Brain microvascular endothelial cell (primary cell): ENCODE measurements around the gene CCL13.

Experiments
- DNase-seq: peaks from one replicate; pipeline ENCODE4 v3.0.0-alpha.2; 2020
- H3K27ac ChIP-seq: fragments of 250-450 bp; sonication (Bioruptor Pico); 2 replicates; pipeline ENCODE4 v1.5.1; 2020; ENCODE audit warnings: mild to moderate bottlenecking, moderate library complexity
- H3K27me3 ChIP-seq: fragments of 250-450 bp; sonication (Bioruptor Pico); replicated peaks from 2 replicates; pipeline ENCODE4 v1.5.1; 2020; ENCODE audit warnings: mild to moderate bottlenecking
- H3K36me3 ChIP-seq: fragments of 250-450 bp; sonication (Bioruptor Pico); replicated peaks from 2 replicates; pipeline ENCODE4 v1.5.1; 2020; ENCODE audit warnings: mild to moderate bottlenecking
- H3K4me3 ChIP-seq: 2 replicates; pipeline ENCODE4 v1.5.1; 2011; ENCODE audit warnings: low read depth, mild to moderate bottlenecking, control low read depth, low read length, moderate library complexity
- in situ Hi-C: cut with HindIII; loops from 2 replicates; pipeline ENCODE4 v1.10.0; 2017; ENCODE audit warnings: low sequenced_read_pairs, low pct_ligation_motif_present
- TF ChIP-seq, protein P1 (sequence below): IDR thresholded peaks from 2 replicates; pipeline ENCODE4 v1.5.1; 2011; ENCODE audit warnings: low read depth, mild to moderate bottlenecking, moderate library complexity, low read length, control low read depth, inconsistent platforms; ENCODE audit errors: missing control alignments

CCL13 gene

DNA sequence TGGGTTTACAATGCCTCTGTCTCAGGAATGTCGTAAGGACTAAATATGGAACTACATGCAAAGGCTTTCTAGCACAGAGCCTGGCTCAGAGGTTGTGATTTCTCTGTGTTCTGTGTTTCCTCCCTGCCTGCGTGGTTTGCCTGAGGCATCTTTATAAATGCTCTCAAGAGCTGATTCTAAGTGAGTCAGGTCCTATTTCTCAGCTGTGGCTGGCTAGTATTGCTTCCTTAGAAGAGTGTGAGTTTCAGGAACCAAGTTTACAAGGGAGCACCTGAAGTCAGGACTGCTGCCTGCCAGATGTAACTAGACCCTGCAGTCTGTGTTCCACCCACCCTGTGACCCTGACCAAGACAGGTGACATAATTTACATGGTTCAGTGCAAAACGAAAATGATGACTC, 14.7 kb downstream of the CCL13 start:
- TF ChIP-seq, protein P1, sequence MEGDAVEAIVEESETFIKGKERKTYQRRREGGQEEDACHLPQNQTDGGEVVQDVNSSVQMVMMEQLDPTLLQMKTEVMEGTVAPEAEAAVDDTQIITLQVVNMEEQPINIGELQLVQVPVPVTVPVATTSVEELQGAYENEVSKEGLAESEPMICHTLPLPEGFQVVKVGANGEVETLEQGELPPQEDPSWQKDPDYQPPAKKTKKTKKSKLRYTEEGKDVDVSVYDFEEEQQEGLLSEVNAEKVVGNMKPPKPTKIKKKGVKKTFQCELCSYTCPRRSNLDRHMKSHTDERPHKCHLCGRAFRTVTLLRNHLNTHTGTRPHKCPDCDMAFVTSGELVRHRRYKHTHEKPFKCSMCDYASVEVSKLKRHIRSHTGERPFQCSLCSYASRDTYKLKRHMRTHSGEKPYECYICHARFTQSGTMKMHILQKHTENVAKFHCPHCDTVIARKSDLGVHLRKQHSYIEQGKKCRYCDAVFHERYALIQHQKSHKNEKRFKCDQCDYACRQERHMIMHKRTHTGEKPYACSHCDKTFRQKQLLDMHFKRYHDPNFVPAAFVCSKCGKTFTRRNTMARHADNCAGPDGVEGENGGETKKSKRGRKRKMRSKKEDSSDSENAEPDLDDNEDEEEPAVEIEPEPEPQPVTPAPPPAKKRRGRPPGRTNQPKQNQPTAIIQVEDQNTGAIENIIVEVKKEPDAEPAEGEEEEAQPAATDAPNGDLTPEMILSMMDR = no peak
- no peak overlapping the region for H3K4me3 ChIP-seq
- no peaks in the 10 kb centered on the region for H3K27me3 ChIP-seq
- no peak for DNase-seq
- H3K36me3 ChIP-seq = no peaks in the 10 kb centered on the region
- no peak overlapping the region for H3K27ac ChIP-seq
- in situ Hi-C loops = loop anchor here (25.0 kb wide), 1 partner anchor 184 kb away; no protein-coding TSS in a partner anchor

DNA sequence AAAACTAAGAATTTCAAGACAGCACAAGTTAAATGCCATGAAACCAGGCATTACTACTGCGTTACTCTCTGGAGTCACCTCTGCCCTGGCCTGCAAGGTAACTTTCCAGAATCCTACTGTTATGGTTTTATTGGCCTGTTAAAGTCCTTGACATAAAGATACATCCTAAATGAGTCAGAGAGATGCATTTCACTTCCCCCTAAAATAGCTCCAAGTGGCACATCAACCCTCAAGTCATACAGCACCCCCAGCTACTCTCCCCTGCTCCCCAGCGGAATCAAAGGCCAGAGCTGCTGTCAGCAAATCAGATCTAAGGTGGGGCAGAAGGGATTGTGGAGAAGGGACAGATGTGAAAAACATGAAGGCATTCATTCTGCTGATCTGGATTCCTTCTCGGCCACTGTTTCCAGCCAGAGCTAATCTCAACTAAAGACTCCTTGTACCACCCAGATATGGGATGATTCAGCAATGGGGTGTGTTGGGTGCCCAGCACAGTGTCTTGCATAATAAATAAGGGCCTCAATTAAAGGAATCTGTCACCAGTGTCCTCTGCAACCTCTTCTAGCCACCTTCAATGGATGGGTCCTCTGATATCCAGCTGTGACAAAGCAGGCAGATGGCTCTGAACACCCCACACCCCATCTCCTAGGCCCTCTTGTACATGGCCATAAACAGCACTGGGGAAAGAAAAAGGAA, 15.3 kb downstream of the CCL13 start:
- H3K4me3 ChIP-seq = no peak overlapping the region
- in situ Hi-C loops = loop anchor here (25.0 kb wide), 1 partner anchor 184 kb away; no protein-coding TSS in a partner anchor
- DNase-seq = no peak
- H3K27ac ChIP-seq = no peak overlapping the region
- H3K27me3 ChIP-seq = no peaks in the 10 kb centered on the region
- no peaks in the 10 kb centered on the region for H3K36me3 ChIP-seq
- TF ChIP-seq, protein P1 = no peak

DNA sequence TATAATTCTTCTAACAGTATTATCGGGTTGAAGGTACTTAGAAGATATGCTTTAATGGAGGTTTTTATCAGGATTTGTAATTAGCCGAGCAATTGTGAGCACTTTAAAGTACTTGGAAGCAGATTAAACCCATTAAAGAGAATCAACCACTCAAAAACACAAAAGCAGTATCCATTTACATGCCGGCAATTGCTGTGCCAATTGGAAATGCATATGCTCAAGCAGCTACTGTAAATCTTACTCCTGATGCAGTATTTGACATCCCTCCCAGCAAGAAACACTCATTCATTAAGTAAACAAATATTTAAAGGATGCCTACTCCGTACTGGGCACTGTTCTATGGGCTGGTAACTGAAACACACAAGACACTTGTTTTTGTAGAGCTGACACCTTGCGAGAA, 18.2 kb downstream of the CCL13 start:
- no peaks in the 10 kb centered on the region for H3K36me3 ChIP-seq
- H3K27ac ChIP-seq = no peak overlapping the region
- TF ChIP-seq, protein P1 = no peak
- DNase-seq = no peak
- H3K4me3 ChIP-seq = no peak overlapping the region
- in situ Hi-C loops = loop anchor here (25.0 kb wide), 1 partner anchor 187 kb away; no protein-coding TSS in a partner anchor
- no peaks in the 10 kb centered on the region for H3K27me3 ChIP-seq

DNA sequence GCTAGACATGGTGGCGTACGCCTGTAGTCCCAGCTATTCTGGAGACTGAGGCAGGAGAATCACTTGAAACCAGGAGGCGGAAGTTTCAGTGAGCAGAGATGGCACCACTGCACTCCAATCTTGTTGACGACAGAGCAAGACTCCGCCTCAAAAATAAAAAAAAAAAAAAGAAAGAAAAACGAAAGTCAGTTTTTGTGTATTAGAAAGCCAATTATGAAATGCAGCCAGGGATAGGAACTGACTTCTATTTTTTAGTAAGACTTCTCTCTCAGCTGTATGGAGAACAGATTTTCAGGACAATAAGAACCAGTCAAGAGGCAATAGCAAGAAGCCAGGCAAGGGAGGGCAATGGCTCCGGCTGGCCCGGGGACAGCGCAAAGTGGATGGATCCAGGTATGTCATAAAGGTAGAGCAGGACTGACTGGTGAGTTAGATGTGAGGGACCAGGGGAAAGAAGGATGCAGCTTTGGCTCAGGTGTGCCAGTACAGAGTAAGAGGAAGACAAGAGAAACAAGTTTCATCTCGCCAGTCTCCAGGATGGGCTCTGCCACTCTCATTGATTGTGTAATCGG, 19.2 kb downstream of the CCL13 start:
- in situ Hi-C loops = no loop called here

DNA sequence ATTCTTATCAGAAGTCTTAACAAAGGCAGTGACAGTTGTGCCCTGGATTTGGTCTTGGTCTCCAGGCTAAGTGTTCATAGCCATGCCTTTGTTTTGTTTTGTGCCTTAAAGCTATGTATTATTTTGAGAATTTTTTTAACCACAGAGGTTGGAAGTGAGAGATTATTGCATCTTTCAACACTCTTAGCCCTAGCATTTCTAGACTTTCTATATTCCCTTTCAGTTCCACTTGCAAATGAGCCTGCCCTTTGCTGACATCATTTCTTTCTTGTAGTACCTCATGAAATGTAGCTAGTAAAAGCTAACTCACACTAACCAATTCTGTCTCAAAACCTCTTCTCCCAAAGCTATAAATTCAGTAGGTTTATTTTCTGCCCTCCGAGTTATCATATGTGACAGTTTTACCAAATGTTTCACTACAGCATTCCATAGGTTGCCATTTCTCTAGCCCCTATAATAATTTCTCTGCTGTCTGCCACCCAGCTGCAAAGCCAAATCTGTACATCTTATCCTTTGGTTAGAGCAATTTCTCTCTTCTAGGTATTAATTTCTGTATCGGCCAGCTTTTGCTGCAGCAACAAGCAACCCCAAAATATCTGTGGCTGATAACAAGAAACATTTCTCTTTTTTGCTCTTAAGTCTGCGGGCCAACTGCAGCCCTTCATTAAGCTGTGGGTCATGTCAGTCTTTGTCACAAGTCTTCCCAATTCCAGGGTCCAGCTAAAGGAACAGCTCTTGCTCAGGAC, 21.0 kb downstream of the CCL13 start:
- Histone ChIP-seq H3K27ac (no peak overlapping the region), H3K27me3 (no peaks in the 10 kb centered on the region), H3K4me3 (no peak overlapping the region), H3K36me3 (no peaks in the 10 kb centered on the region)
- DNase-seq = no peak
- in situ Hi-C loops = no loop called here
- TF ChIP-seq, protein P1 = no peak

More for the DNA sequence above, 19.2 kb downstream of the CCL13 start:
- TF ChIP-seq, protein P1 = no peak
- Histone ChIP-seq H3K36me3 (no peaks in the 10 kb centered on the region), H3K27me3 (no peaks in the 10 kb centered on the region), H3K4me3 (no peak overlapping the region), H3K27ac (no peak overlapping the region)
- DNase-seq = no peak
